GM12878 (cell line): ENCODE results near the gene PPP1R13L. TPM values are rescaled to one million over a fixed set of nuclear protein-coding genes. Genes with fewer than 3 reads are reported as not detected.

Experiments used
- ATAC-seq: fragments of 200-7000 bp; cut with Tn5 transposase; 3 replicates; pipeline ENCODE4 v1.9.1; 2020; ENCODE audit warnings: mild to moderate bottlenecking, moderate library complexity
- BruUV-seq: library from RNA; stranded (reverse); fragments of 400-500 nt; replicated peaks from 2 replicates; lab custom pipeline; 2021; lab: Mats Ljungman, UMichigan
- CTCF ChIA-PET: fragments of 300-600 bp; sonication (Branson Sonifier 250); formaldehyde crosslinking; extraction: SDS; loops from one replicate; lab custom pipeline; 2021; ENCODE audit warnings: inconsistent platforms; lab: Yijun Ruan, JAX
- POLR2A ChIA-PET: fragments of 350-600 bp; formaldehyde crosslinking; extraction: SDS; loops from one replicate; lab custom pipeline; 2021; ENCODE audit warnings: inconsistent platforms; lab: Charles Lee
- RAD21 ChIA-PET: fragments of 300-600 bp; sonication (Branson Sonifier 250); formaldehyde crosslinking; loops from one replicate; lab custom pipeline; 2023; ENCODE audit warnings: antibody characterized with exemption; ENCODE audit not compliant: unreplicated experiment; lab: Charles Lee
- SMC1A ChIA-PET: fragments of 300-600 bp; sonication (Branson Sonifier 250); formaldehyde crosslinking; loops from one replicate; lab custom pipeline; 2023; ENCODE audit not compliant: unreplicated experiment, uncharacterized antibody; lab: Charles Lee
- DNase-seq: peaks from one replicate; pipeline ENCODE4 v3.0.0-alpha.2; 2011; ENCODE audit warnings: low read depth, low spot score
- FAIRE-seq: peaks from 3 replicates; lab custom pipeline; 2011; peaks lifted over from hg19 to GRCh38; lab: Jason Lieb, UNC
- H2AFZ ChIP-seq: 2 replicates; pipeline ENCODE4 v1.6.0; 2011; ENCODE audit warnings: low read depth, low read length, control low read depth; ENCODE audit not compliant: control insufficient read depth
- H3K27ac ChIP-seq: 2 replicates; pipeline ENCODE4 v1.5.1; 2011; ENCODE audit warnings: control low read depth; ENCODE audit not compliant: control insufficient read depth, insufficient read depth
- H3K27me3 ChIP-seq, 2 experiments: replicated peaks in 1 of 2; 2 replicates each; pipeline versions ENCODE4 v1.6.0 to v1.6.1; 2011; ENCODE audit warnings: low read length in 1 of 2; ENCODE audit not compliant: control insufficient read depth in 2 of 2, insufficient read depth in 2 of 2
- H3K36me3 ChIP-seq, 2 experiments: 2 replicates each; pipeline ENCODE4 v1.5.1; 2011; ENCODE audit warnings: low read length in 1 of 2; ENCODE audit not compliant: control insufficient read depth in 2 of 2, insufficient read depth in 2 of 2
- H3K4me1 ChIP-seq: 2 replicates; pipeline ENCODE4 v1.6.1; 2011; ENCODE audit warnings: mild to moderate bottlenecking, low read length, moderate library complexity, mixed read lengths; ENCODE audit not compliant: control insufficient read depth, insufficient read depth
- H3K4me2 ChIP-seq: 2 replicates; pipeline ENCODE4 v1.6.0; 2011; ENCODE audit warnings: control low read depth; ENCODE audit not compliant: control insufficient read depth, insufficient read depth
- H3K4me3 ChIP-seq: fragments of 200-600 bp; sonication (generic); 2 replicates; pipeline ENCODE4 v1.5.1; 2016
- H3K79me2 ChIP-seq: 2 replicates; pipeline ENCODE4 v1.6.0; 2011; ENCODE audit warnings: low read length; ENCODE audit not compliant: control insufficient read depth, insufficient read depth
- H3K9ac ChIP-seq: 2 replicates; pipeline ENCODE4 v1.8.0; 2011; ENCODE audit warnings: low read length, control low read depth, mixed read lengths; ENCODE audit not compliant: control insufficient read depth, insufficient read depth
- H3K9me3 ChIP-seq: replicated peaks from 3 replicates; pipeline ENCODE4 v1.5.1; 2011; ENCODE audit warnings: mild to moderate bottlenecking, low read length; ENCODE audit not compliant: control insufficient read depth, insufficient read depth
- H4K20me1 ChIP-seq: 2 replicates; pipeline ENCODE4 v1.6.0; 2011; ENCODE audit not compliant: control insufficient read depth, insufficient read depth
- HCFC1 ChIP-seq: fragments of 150-350 bp; IDR thresholded peaks from 2 replicates; pipeline ENCODE4 v1.6.1; 2014; ENCODE audit warnings: low read length
- HDAC6 ChIP-seq: fragments of 200-600 bp; sonication (generic); IDR thresholded peaks from one replicate; pipeline ENCODE4 v1.8.0; 2017; ENCODE audit warnings: antibody characterized with exemption; ENCODE audit not compliant: unreplicated experiment
- IKZF1 ChIP-seq: fragments of 450-650 bp; conservative IDR thresholded peaks from 2 replicates; pipeline ENCODE4 v1.6.1; 2017; ENCODE audit warnings: antibody characterized with exemption, mild to moderate bottlenecking
- IRF4 ChIP-seq: IDR thresholded peaks from 2 replicates; pipeline ENCODE4 v1.6.1; 2011; ENCODE audit warnings: low read depth, low read length
- KDM1A ChIP-seq: fragments of 200-600 bp; sonication (generic); IDR thresholded peaks from 2 replicates; pipeline ENCODE4 v1.6.1; 2016; ENCODE audit warnings: borderline replicate concordance
- NRF1 ChIP-seq: conservative IDR thresholded peaks from 2 replicates; pipeline ENCODE4 v1.6.1; 2011; ENCODE audit warnings: mild to moderate bottlenecking, low read depth, low read length, improper control_type of control experiment
- POLR2AphosphoS2 ChIP-seq: IDR thresholded peaks from 2 replicates; pipeline ENCODE4 v1.6.1; 2011; ENCODE audit warnings: low read depth, mild to moderate bottlenecking, low read length, improper control_type of control experiment, moderate library complexity
- POLR2AphosphoS5 ChIP-seq: IDR thresholded peaks from 2 replicates; pipeline ENCODE4 v1.6.1; 2011; ENCODE audit warnings: mild to moderate bottlenecking, low read length, inconsistent platforms
- RUNX3 ChIP-seq: IDR thresholded peaks from 2 replicates; pipeline ENCODE4 v1.6.1; 2012; ENCODE audit warnings: low read length, inconsistent platforms
- SIN3A ChIP-seq: IDR thresholded peaks from 2 replicates; pipeline ENCODE4 v1.6.1; 2012; ENCODE audit warnings: low read depth, low read length, improper control_type of control experiment
- SIX5 ChIP-seq: IDR thresholded peaks from 2 replicates; pipeline ENCODE4 v1.6.1; 2011; ENCODE audit warnings: mild to moderate bottlenecking, low read depth, low read length, moderate library complexity; ENCODE audit not compliant: severe bottlenecking
- SUZ12 ChIP-seq: fragments of 200-600 bp; sonication (generic); IDR thresholded peaks from one replicate; pipeline ENCODE4 v1.6.1; 2018; ENCODE audit warnings: antibody characterized with exemption, mild to moderate bottlenecking; ENCODE audit not compliant: unreplicated experiment
- TAF1 ChIP-seq: IDR thresholded peaks from 2 replicates; pipeline ENCODE4 v1.6.1; 2011; ENCODE audit warnings: mild to moderate bottlenecking, low read depth, low read length, borderline replicate concordance
- TCF12 ChIP-seq: IDR thresholded peaks from 2 replicates; pipeline ENCODE4 v1.6.1; 2011; ENCODE audit warnings: low read depth, mild to moderate bottlenecking, low read length
- YY1 ChIP-seq: IDR thresholded peaks from 2 replicates; pipeline ENCODE4 v1.6.1; 2011; ENCODE audit warnings: low read depth, mild to moderate bottlenecking, low read length
- WGBS: methylation state at CpG from one replicate; pipeline ENCODE4 v1.1.6; 2016; ENCODE audit warnings: low lambda C conversion rate; ENCODE audit not compliant: insufficient replicate concordance, insufficient coverage; ENCODE audit errors: missing lambda C conversion rate; 5-methylcytosine and 5-hydroxymethylcytosine counted together
- in situ Hi-C: fragments of 300-500 bp; cut with MboI; formaldehyde crosslinking; loops from 9 replicates; pipeline ENCODE4 v1.14.3; 2018; ENCODE audit warnings: mixed read lengths
- intact Hi-C: fragments of 100-400 bp; cut with micrococcal nuclease; formaldehyde crosslinking; loops from one replicate; pipeline ENCODE4 v1.14.2; 2022; ENCODE audit not compliant: unreplicated experiment
- polyA plus RNA-seq, 11 experiments: library from polyadenylated mRNA; depleted of rRNA in 4 of 11; unstranded in 6 of 11; stranded (reverse) in 5 of 11; fragments of >200 nt; fragmentation: Nextera tagmentation in 4 of 11; fragmentation: Illumina TruSeq in 1 of 11; extraction: Ambion mirVana in 4 of 11; extraction: Trizol in 1 of 11; gene quantifications; 1 replicate in 1 of 11; 2 replicates in 10 of 11; pipeline versions ENCODE4 v1.2.1 to v1.2.3, GENCODE V29; 2011 to 2016; ENCODE audit warnings: inconsistent platforms in 2 of 11, missing spikeins in 2 of 11, low read depth in 1 of 11
- total RNA-seq, 4 experiments: library from RNA; depleted of rRNA in 3 of 4; stranded (reverse); fragments of >200 nt in 3 of 4; fragmentation: Illumina TruSeq in 1 of 4; extraction: Trizol in 1 of 4; gene quantifications; 2 replicates each; pipeline versions ENCODE4 v1.2.1 to v1.2.3, GENCODE V29; 2013 to 2021
- TF ChIP-seq, protein P1 (sequence below): fragments of 450-650 bp; formaldehyde crosslinking; IDR thresholded peaks from 2 replicates; pipeline ENCODE4 v1.4.0; 2020; ENCODE audit warnings: mild to moderate bottlenecking, moderate library complexity
- TF ChIP-seq, protein P2 (sequence below): fragments of 450-650 bp; IDR thresholded peaks from 2 replicates; pipeline ENCODE4 v1.6.1; 2018; ENCODE audit warnings: mild to moderate bottlenecking, low read depth, moderate library complexity; ENCODE audit not compliant: partially characterized antibody

The PPP1R13L gene
- total and polyA plus RNA-seq, 10 of the 15 experiments (the other 5 are each of a cell fraction or from before 2014, with no cell fraction given): 0.40 to 10.0 (median 2.5) TPM

DNA sequence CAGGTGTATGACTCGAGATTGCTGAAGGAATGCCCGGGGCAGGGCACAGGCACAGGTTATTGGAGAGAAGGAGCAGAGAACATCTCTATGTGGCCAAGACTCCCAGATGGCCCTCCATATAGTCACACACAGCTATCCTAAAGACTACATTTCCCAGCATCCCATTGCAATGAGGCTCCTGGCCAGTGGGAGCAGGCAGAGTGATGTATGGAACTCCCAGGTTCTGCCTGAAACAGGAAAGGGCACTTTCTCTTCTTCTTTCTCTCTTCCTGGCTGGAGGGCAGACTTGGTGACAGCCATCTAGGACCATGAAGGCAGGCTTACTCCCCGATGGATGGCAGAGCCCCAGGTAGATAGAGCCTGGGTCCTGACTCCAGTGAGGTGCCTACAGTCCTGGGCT, 13.5 kb downstream of the PPP1R13L start:
- POLR2A ChIA-PET: no interaction called here
- RAD21 ChIA-PET: no interaction called here
- H3K4me2 ChIP-seq: peak overlapping the region; percentile 54; the same call in 1 of the 2 replicates
- peak; percentile 72 for FAIRE-seq
- no peak overlapping the region for H3K27ac ChIP-seq
- SMC1A ChIA-PET: interaction anchor here (1.4 kb wide), 1 partner anchor 13 kb away, joined by 4 read pairs; no protein-coding TSS in a partner anchor
- WGBS: 80% methylated on average over 3 of the region's 3 CpGs
- ATAC-seq: peak; percentile 97
- intact Hi-C loops: no loop called here
- H2AFZ ChIP-seq: no peak overlapping the region; the same call in 1 of the 2 replicates
- no peak overlapping the region for H3K4me3 ChIP-seq
- H4K20me1 ChIP-seq: no peaks in the 10 kb centered on the region
- in situ Hi-C loops: no loop called here
- H3K36me3 ChIP-seq: no peaks in the 10 kb centered on the region
- BruUV-seq: no TSS peak
- CTCF ChIA-PET: interaction anchor here (0.7 to 1.2 kb wide), 2 partner anchors 10 to 11 kb away, joined by 3 to 4 read pairs; no protein-coding TSS in a partner anchor
- no peaks in the 10 kb centered on the region for H3K4me1 ChIP-seq
- H3K79me2 ChIP-seq: no peaks in the 10 kb centered on the region
- no peak for DNase-seq
- H3K27me3 ChIP-seq: no peaks in the 10 kb centered on the region
- 0 out of 2 replicates have a peak overlapping the region, but pooled peaks have one; percentile 25 for H3K9ac ChIP-seq
- H3K9me3 ChIP-seq: no peaks in the 10 kb centered on the region
- TF ChIP-seq IRF4 (no peak), NRF1 (no peak), KDM1A (no peak), HDAC6 (no peak), POLR2AphosphoS5 (no peak), HCFC1 (peak; percentile 62), TCF12 (no peak), SIX5 (peak; percentile 71), SUZ12 (no peak), TAF1 (no peak), YY1 (peak; percentile 52; the same call in 1 of the 2 replicates), IKZF1 (peak; percentile 30; the same call in 1 of the 2 replicates), POLR2AphosphoS2 (no peak), RUNX3 (no peak), SIN3A (no peak)
- TF ChIP-seq, protein P1, sequence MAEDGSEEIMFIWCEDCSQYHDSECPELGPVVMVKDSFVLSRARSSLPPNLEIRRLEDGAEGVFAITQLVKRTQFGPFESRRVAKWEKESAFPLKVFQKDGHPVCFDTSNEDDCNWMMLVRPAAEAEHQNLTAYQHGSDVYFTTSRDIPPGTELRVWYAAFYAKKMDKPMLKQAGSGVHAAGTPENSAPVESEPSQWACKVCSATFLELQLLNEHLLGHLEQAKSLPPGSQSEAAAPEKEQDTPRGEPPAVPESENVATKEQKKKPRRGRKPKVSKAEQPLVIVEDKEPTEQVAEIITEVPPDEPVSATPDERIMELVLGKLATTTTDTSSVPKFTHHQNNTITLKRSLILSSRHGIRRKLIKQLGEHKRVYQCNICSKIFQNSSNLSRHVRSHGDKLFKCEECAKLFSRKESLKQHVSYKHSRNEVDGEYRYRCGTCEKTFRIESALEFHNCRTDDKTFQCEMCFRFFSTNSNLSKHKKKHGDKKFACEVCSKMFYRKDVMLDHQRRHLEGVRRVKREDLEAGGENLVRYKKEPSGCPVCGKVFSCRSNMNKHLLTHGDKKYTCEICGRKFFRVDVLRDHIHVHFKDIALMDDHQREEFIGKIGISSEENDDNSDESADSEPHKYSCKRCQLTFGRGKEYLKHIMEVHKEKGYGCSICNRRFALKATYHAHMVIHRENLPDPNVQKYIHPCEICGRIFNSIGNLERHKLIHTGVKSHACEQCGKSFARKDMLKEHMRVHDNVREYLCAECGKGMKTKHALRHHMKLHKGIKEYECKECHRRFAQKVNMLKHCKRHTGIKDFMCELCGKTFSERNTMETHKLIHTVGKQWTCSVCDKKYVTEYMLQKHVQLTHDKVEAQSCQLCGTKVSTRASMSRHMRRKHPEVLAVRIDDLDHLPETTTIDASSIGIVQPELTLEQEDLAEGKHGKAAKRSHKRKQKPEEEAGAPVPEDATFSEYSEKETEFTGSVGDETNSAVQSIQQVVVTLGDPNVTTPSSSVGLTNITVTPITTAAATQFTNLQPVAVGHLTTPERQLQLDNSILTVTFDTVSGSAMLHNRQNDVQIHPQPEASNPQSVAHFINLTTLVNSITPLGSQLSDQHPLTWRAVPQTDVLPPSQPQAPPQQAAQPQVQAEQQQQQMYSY: no peak
- TF ChIP-seq, protein P2, sequence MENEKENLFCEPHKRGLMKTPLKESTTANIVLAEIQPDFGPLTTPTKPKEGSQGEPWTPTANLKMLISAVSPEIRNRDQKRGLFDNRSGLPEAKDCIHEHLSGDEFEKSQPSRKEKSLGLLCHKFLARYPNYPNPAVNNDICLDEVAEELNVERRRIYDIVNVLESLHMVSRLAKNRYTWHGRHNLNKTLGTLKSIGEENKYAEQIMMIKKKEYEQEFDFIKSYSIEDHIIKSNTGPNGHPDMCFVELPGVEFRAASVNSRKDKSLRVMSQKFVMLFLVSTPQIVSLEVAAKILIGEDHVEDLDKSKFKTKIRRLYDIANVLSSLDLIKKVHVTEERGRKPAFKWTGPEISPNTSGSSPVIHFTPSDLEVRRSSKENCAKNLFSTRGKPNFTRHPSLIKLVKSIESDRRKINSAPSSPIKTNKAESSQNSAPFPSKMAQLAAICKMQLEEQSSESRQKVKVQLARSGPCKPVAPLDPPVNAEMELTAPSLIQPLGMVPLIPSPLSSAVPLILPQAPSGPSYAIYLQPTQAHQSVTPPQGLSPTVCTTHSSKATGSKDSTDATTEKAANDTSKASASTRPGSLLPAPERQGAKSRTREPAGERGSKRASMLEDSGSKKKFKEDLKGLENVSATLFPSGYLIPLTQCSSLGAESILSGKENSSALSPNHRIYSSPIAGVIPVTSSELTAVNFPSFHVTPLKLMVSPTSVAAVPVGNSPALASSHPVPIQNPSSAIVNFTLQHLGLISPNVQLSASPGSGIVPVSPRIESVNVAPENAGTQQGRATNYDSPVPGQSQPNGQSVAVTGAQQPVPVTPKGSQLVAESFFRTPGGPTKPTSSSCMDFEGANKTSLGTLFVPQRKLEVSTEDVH: no peak
- TF ChIP-seq, all 136 proteins: peak for 4
